ENCODE measurements around the gene PTER. TPM values are rescaled to one million over a fixed set of nuclear protein-coding genes. Genes with fewer than 3 reads are reported as not detected.

The PTER gene
- total and polyA plus RNA-seq, 2 of the 13 experiments (the other 11 are each of a cell fraction or from before 2014, with no cell fraction given), result 6.1 to 6.6 TPM

DNA sequence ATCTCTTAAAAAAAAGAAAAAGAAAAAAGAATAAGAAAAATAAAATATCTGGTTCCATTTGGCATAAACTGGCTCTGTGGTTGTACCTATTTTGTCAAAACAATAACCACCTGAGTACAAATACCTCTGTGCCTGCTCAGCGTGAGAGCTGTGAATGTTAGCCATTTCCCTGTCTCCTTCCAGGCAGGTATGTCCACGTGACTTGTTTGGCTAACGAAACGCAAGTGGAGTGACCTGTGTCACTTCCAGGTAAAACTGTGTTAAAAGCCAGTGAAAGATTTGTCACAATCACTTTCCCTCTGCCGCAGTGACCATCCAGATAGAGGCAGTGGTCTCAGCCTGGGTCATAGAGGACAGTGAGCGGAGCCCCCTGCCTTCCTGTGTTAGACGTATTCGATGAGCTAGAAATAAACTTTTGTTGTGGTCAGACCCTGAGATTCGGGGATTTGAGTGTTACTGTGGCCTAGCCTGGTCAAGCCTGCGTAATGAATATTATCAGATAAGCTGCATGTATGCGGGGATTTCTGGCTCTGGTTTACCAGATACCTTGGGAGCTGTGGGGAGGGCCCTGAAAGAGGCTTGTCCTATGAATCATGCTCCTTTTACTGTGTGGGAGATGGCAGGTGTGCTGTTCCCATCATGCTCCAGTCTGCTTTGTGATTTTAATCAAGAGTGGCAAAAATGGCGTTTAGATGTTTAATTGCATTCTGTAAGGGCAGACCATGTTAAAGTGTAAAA is 3.8 kb downstream of the PTER start:
- Histone ChIP-seq H3K9ac (ENCODE audit: insufficient read depth, low read depth, low read length) (no peak overlapping the region), H3K9me3 (ENCODE audit: low read length) (no peaks in the 10 kb centered on the region), H3K4me1 (ENCODE audit: insufficient read depth, low read length) (peaks cover 20% of the 10 kb centered on the region), H3K79me2 (ENCODE audit: insufficient read depth, low read length) (no peaks in the 10 kb centered on the region), H3K27me3 (ENCODE audit: control insufficient read depth in 1 of 2, insufficient read depth in 2 of 2, low read length in 2 of 2) (no peaks in the 10 kb centered on the region), H3K4me3 (replicated peaks in 1 of 3; ENCODE audit: insufficient read depth in 1 of 3, low read depth in 2 of 3, low read length in 3 of 3) (no peak overlapping the region), H3K27ac (ENCODE audit: extremely low read length, insufficient read depth, low read length) (no peak overlapping the region), H3K36me3 (replicated peaks in 1 of 2; ENCODE audit: control insufficient read depth in 1 of 2, insufficient read depth in 2 of 2, low read length in 2 of 2) (no peaks in the 10 kb centered on the region), H2AFZ (ENCODE audit: low read length) (no peak overlapping the region), H3K4me2 (ENCODE audit: low read depth, low read length) (no peak overlapping the region), H4K20me1 (ENCODE audit: insufficient read depth, low read length) (no peaks in the 10 kb centered on the region)
- intact Hi-C loops (cut with micrococcal nuclease; ENCODE audit: unreplicated experiment), result no loop called here
- TF ChIP-seq PITX1 (CRISPR knock-in tag; IDR thresholded peaks at IDR 0.05), result no peak
- TF ChIP-seq ZFP91 (CRISPR knock-in tag; IDR thresholded peaks at IDR 0.05; ENCODE audit: borderline replicate concordance), result no peak
- TF ChIP-seq ZSCAN22 (CRISPR knock-in tag; IDR thresholded peaks at IDR 0.05), result no peak
- TF ChIP-seq GTF3A (CRISPR knock-in tag; conservative IDR thresholded peaks at IDR 0.05), result no peak
- TF ChIP-seq, protein P1, sequence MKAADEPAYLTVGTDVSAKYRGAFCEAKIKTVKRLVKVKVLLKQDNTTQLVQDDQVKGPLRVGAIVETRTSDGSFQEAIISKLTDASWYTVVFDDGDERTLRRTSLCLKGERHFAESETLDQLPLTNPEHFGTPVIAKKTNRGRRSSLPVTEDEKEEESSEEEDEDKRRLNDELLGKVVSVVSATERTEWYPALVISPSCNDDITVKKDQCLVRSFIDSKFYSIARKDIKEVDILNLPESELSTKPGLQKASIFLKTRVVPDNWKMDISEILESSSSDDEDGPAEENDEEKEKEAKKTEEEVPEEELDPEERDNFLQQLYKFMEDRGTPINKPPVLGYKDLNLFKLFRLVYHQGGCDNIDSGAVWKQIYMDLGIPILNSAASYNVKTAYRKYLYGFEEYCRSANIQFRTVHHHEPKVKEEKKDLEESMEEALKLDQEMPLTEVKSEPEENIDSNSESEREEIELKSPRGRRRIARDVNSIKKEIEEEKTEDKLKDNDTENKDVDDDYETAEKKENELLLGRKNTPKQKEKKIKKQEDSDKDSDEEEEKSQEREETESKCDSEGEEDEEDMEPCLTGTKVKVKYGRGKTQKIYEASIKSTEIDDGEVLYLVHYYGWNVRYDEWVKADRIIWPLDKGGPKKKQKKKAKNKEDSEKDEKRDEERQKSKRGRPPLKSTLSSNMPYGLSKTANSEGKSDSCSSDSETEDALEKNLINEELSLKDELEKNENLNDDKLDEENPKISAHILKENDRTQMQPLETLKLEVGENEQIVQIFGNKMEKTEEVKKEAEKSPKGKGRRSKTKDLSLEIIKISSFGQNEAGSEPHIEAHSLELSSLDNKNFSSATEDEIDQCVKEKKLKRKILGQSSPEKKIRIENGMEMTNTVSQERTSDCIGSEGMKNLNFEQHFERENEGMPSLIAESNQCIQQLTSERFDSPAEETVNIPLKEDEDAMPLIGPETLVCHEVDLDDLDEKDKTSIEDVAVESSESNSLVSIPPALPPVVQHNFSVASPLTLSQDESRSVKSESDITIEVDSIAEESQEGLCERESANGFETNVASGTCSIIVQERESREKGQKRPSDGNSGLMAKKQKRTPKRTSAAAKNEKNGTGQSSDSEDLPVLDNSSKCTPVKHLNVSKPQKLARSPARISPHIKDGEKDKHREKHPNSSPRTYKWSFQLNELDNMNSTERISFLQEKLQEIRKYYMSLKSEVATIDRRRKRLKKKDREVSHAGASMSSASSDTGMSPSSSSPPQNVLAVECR (CRISPR knock-in tag; IDR thresholded peaks at IDR 0.05; ENCODE audit: borderline replicate concordance), result no peak
- TF ChIP-seq HCFC1 (IDR thresholded peaks at IDR 0.05; ENCODE audit: low read depth, low read length), result no peak
- TF ChIP-seq TBL1XR1 (IDR thresholded peaks at IDR 0.05; ENCODE audit: borderline replicate concordance, low read length, partially characterized antibody), result no peak
- no peak for TF ChIP-seq SSRP1 (CRISPR knock-in tag; IDR thresholded peaks at IDR 0.05)
- no peak for TF ChIP-seq NAIF1 (CRISPR knock-in tag; IDR thresholded peaks at IDR 0.05; ENCODE audit: borderline replicate concordance)
- TF ChIP-seq ZNF7 (CRISPR knock-in tag; IDR thresholded peaks at IDR 0.05), result no peak
- no peak for TF ChIP-seq ZNF710 (CRISPR knock-in tag; IDR thresholded peaks at IDR 0.05; ENCODE audit: borderline replicate concordance)
- TF ChIP-seq ZNF253 (CRISPR knock-in tag; IDR thresholded peaks at IDR 0.05; ENCODE audit: borderline replicate concordance), result no peak
- no peak for DNase-seq (ENCODE audit: low spot score)
- ATAC-seq, result no peak
- no peak for FAIRE-seq
- ChIA-PET POLR2A (no interaction called here), CTCF (ENCODE audit: low intra/inter-chr PET ratio, low total read pairs) (no interaction called here)
- in situ Hi-C loops (cut with HindIII; ENCODE audit: extremely low pct_ligation_motif_present, low pct_unique_long_range_greater_than_20kb), result no loop called here
- 76% methylated on average over 12 of the region's 12 CpGs for WGBS (ENCODE audit: low lambda C conversion rate)
- BruUV-seq (replicated peaks), result no TSS peak
